SK-N-MC (cell line): ENCODE data around the gene CPXM2.

Experiments used
- DNase-seq: peaks from one replicate; pipeline ENCODE4 v3.0.0-alpha.2; 2011; ENCODE audit warnings: low read depth, low spot score
- H3K27ac ChIP-seq: fragments of 200-600 bp; sonication (generic); 2 replicates; pipeline ENCODE4 v1.5.1; 2016; ENCODE audit warnings: mixed run types
- H3K36me3 ChIP-seq: fragments of 200-600 bp; sonication (generic); 2 replicates; pipeline ENCODE4 v1.6.1; 2017; ENCODE audit warnings: antibody characterized with exemption, low read length, mixed read lengths; ENCODE audit not compliant: insufficient read depth
- H3K4me3 ChIP-seq: fragments of 200-600 bp; sonication (generic); 2 replicates; pipeline ENCODE4 v1.5.1; 2016
- H3K9ac ChIP-seq: fragments of 200-600 bp; sonication (generic); 2 replicates; pipeline ENCODE4 v1.8.0; 2017; ENCODE audit warnings: mixed run types, mixed read lengths; ENCODE audit not compliant: insufficient read length
- H3K9me3 ChIP-seq: fragments of 200-600 bp; sonication (generic); 2 replicates; pipeline ENCODE4 v1.6.1; 2017; ENCODE audit warnings: low read depth, mild to moderate bottlenecking, antibody characterized with exemption, low read length, moderate library complexity, mixed read lengths
- EZH2 ChIP-seq: fragments of 200-600 bp; sonication (generic); IDR thresholded peaks from one replicate; pipeline ENCODE4 v1.6.1; 2017; ENCODE audit warnings: antibody characterized with exemption
- FOXP2 ChIP-seq: optimal IDR thresholded peaks from 2 replicates; pipeline ENCODE3; 2011; ENCODE audit warnings: mild to moderate bottlenecking, moderate library complexity; ENCODE audit not compliant: insufficient read depth; ENCODE audit errors: extremely low read length, control extremely low read depth
- POLR2AphosphoS5 ChIP-seq: IDR thresholded peaks from 2 replicates; pipeline ENCODE4 v1.6.1; 2012; ENCODE audit warnings: mild to moderate bottlenecking, low read depth, low read length, borderline replicate concordance

CPXM2 gene

GRCh38 chr10:123909866-123910265, 18.3 kb upstream of the CPXM2 start:
- Histone ChIP-seq H3K36me3 (no peaks in the 10 kb centered on the region), H3K9me3 (no peaks in the 10 kb centered on the region), H3K4me3 (no peak overlapping the region), H3K9ac (no peak overlapping the region), H3K27ac (no peak overlapping the region)
- no peak for DNase-seq
- TF ChIP-seq EZH2 (no peak), FOXP2 (no peak), POLR2AphosphoS5 (no peak)

- no peak overlapping the region for H3K27ac ChIP-seq
- no peaks in the 10 kb centered on the region for H3K36me3 ChIP-seq
- no peak overlapping the region for H3K4me3 ChIP-seq
- no peak overlapping the region for H3K9ac ChIP-seq
- TF ChIP-seq EZH2 (no peak), POLR2AphosphoS5 (no peak), FOXP2 (no peak)
- no peaks in the 10 kb centered on the region for H3K9me3 ChIP-seq
- DNase-seq, result no peak
Measured at GRCh38 chr10:123909426-123909825, 17.8 kb upstream of the CPXM2 start.

GRCh38 chr10:123908379-123908778, 16.8 kb upstream of the CPXM2 start:
- no peak for DNase-seq
- TF ChIP-seq POLR2AphosphoS5, result no peak
- TF ChIP-seq FOXP2, result no peak
- TF ChIP-seq EZH2, result no peak
- no peak overlapping the region for H3K27ac ChIP-seq
- no peak overlapping the region for H3K4me3 ChIP-seq
- H3K9me3 ChIP-seq, result no peaks in the 10 kb centered on the region
- no peaks in the 10 kb centered on the region for H3K36me3 ChIP-seq
- no peak overlapping the region for H3K9ac ChIP-seq

- DNase-seq, result no peak
- Histone ChIP-seq H3K36me3 (no peaks in the 10 kb centered on the region), H3K9ac (no peak overlapping the region), H3K27ac (no peak overlapping the region), H3K4me3 (no peak overlapping the region), H3K9me3 (no peaks in the 10 kb centered on the region)
- TF ChIP-seq POLR2AphosphoS5 (no peak), FOXP2 (no peak), EZH2 (no peak)
Measured at GRCh38 chr10:123906884-123907652, 15.5 kb upstream of the CPXM2 start.

- DNase-seq, result no peak
- Histone ChIP-seq H3K4me3 (no peak overlapping the region), H3K9me3 (no peaks in the 10 kb centered on the region), H3K36me3 (no peaks in the 10 kb centered on the region), H3K27ac (no peak overlapping the region), H3K9ac (no peak overlapping the region)
- TF ChIP-seq EZH2, result no peak
Measured at GRCh38 chr10:123906296-123906695, 14.7 kb upstream of the CPXM2 start.

- Histone ChIP-seq H3K9ac (no peak overlapping the region), H3K4me3 (no peak overlapping the region), H3K27ac (no peak overlapping the region), H3K9me3 (no peaks in the 10 kb centered on the region), H3K36me3 (no peaks in the 10 kb centered on the region)
- no peak for DNase-seq
- TF ChIP-seq POLR2AphosphoS5 (no peak), FOXP2 (no peak), EZH2 (no peak)
Measured at GRCh38 chr10:123904834-123905409, 13.3 kb upstream of the CPXM2 start.

- Histone ChIP-seq H3K9ac (no peak overlapping the region), H3K36me3 (no peaks in the 10 kb centered on the region), H3K27ac (no peak overlapping the region), H3K4me3 (no peak overlapping the region), H3K9me3 (no peaks in the 10 kb centered on the region)
- no peak for DNase-seq
- TF ChIP-seq EZH2 (no peak), FOXP2 (no peak), POLR2AphosphoS5 (no peak)
Measured at GRCh38 chr10:123903621-123904020, 12.0 kb upstream of the CPXM2 start.

GRCh38 chr10:123901621-123902020, 10.0 kb upstream of the CPXM2 start:
- DNase-seq, result no peak
- Histone ChIP-seq H3K4me3 (no peak overlapping the region), H3K9ac (no peak overlapping the region), H3K27ac (no peak overlapping the region), H3K9me3 (no peaks in the 10 kb centered on the region), H3K36me3 (no peaks in the 10 kb centered on the region)
- TF ChIP-seq EZH2 (no peak), POLR2AphosphoS5 (no peak), FOXP2 (no peak)

GRCh38 chr10:123897146-123897545, 5.5 kb upstream of the CPXM2 start:
- Histone ChIP-seq H3K9me3 (no peaks in the 10 kb centered on the region), H3K4me3 (no peak overlapping the region), H3K9ac (no peak overlapping the region), H3K36me3 (no peaks in the 10 kb centered on the region), H3K27ac (no peak overlapping the region)
- TF ChIP-seq FOXP2, result no peak
- TF ChIP-seq POLR2AphosphoS5, result no peak
- no peak for TF ChIP-seq EZH2
- DNase-seq, result no peak
